HepG2 (cell line): ENCODE measurements around the gene DACT2. TPM values are rescaled to one million over a fixed set of nuclear protein-coding genes. Genes with fewer than 3 reads are reported as not detected.

Experiments
- AKAP8 ChIP-seq: sonication (generic); formaldehyde crosslinking; IDR thresholded peaks from 2 replicates; pipeline ENCODE4 v1.5.1; 2020; ENCODE audit warnings: mild to moderate bottlenecking, missing genetic modification reagents
- ARNTL ChIP-seq: sonication (generic); formaldehyde crosslinking; IDR thresholded peaks from 2 replicates; pipeline ENCODE4 v1.4.0; 2020; ENCODE audit warnings: mild to moderate bottlenecking, missing genetic modification reagents
- DMAP1 ChIP-seq: IDR thresholded peaks from 2 replicates; pipeline ENCODE4 v1.6.1; 2016
- DPF2 ChIP-seq: sonication (generic); formaldehyde crosslinking; IDR thresholded peaks from 2 replicates; pipeline ENCODE4 v1.4.0; 2020; ENCODE audit warnings: mild to moderate bottlenecking, low read depth, missing genetic modification reagents, borderline replicate concordance
- EEA1 ChIP-seq: sonication (generic); formaldehyde crosslinking; IDR thresholded peaks from 2 replicates; pipeline ENCODE4 v1.5.1; 2020; ENCODE audit warnings: mild to moderate bottlenecking, missing genetic modification reagents, borderline replicate concordance
- FOXO1 ChIP-seq: sonication (generic); formaldehyde crosslinking; IDR thresholded peaks from 2 replicates; pipeline ENCODE4 v1.4.0; 2020; ENCODE audit warnings: missing genetic modification reagents
- GABPB1 ChIP-seq: IDR thresholded peaks from 2 replicates; pipeline ENCODE4 v1.6.1; 2016; ENCODE audit warnings: mild to moderate bottlenecking, missing genetic modification reagents, moderate library complexity, missing compliant biosample characterization
- HMG20A ChIP-seq: IDR thresholded peaks from 2 replicates; pipeline ENCODE4 v1.6.1; 2016; ENCODE audit warnings: borderline replicate concordance
- KDM4B ChIP-seq: sonication (generic); formaldehyde crosslinking; IDR thresholded peaks from 2 replicates; pipeline ENCODE4 v1.4.0; 2020; ENCODE audit warnings: missing genetic modification reagents
- MEIS2 ChIP-seq: sonication (generic); formaldehyde crosslinking; IDR thresholded peaks from 2 replicates; pipeline ENCODE4 v1.9.0; 2021; ENCODE audit warnings: mild to moderate bottlenecking, missing genetic modification reagents
- MIER3 ChIP-seq: IDR thresholded peaks from 2 replicates; pipeline ENCODE4 v1.6.1; 2016; ENCODE audit warnings: missing compliant biosample characterization, borderline replicate concordance
- MTA1 ChIP-seq: sonication (generic); formaldehyde crosslinking; IDR thresholded peaks from 2 replicates; pipeline ENCODE4 v1.4.0; 2020; ENCODE audit warnings: missing genetic modification reagents, mild to moderate bottlenecking, borderline replicate concordance
- MYC ChIP-seq: sonication (generic); formaldehyde crosslinking; IDR thresholded peaks from 2 replicates; pipeline ENCODE4 v1.9.0; 2021; ENCODE audit warnings: missing genetic modification reagents, borderline replicate concordance
- MYPOP ChIP-seq: sonication (generic); formaldehyde crosslinking; IDR thresholded peaks from 2 replicates; pipeline ENCODE4 v1.8.1; 2023; ENCODE audit warnings: mild to moderate bottlenecking, moderate library complexity, missing genetic modification reagents
- NCOA2 ChIP-seq: sonication (generic); formaldehyde crosslinking; IDR thresholded peaks from 2 replicates; pipeline ENCODE4 v1.8.0; 2022; ENCODE audit warnings: inconsistent platforms
- NFE2L2 ChIP-seq: fragments of 150-350 bp; IDR thresholded peaks from 2 replicates; pipeline ENCODE4 v1.6.1; 2014; ENCODE audit warnings: low read length
- NFIB ChIP-seq: sonication (generic); formaldehyde crosslinking; IDR thresholded peaks from 2 replicates; pipeline ENCODE4 v1.9.0; 2021; ENCODE audit warnings: missing genetic modification reagents, mild to moderate bottlenecking, borderline replicate concordance
- RARA ChIP-seq: IDR thresholded peaks from 2 replicates; pipeline ENCODE4 v1.6.1; 2016; ENCODE audit warnings: missing genetic modification reagents, missing compliant biosample characterization
- RFXAP ChIP-seq: sonication (generic); formaldehyde crosslinking; IDR thresholded peaks from 2 replicates; pipeline ENCODE4 v1.4.0; 2020; ENCODE audit warnings: missing genetic modification reagents, borderline replicate concordance
- SAP130 ChIP-seq: IDR thresholded peaks from 2 replicates; pipeline ENCODE4 v1.6.1; 2016; ENCODE audit warnings: low read depth
- SIN3B ChIP-seq: fragments of 150-350 bp; IDR thresholded peaks from 2 replicates; pipeline ENCODE4 v1.6.1; 2014; ENCODE audit warnings: low read length
- SMAD1 ChIP-seq: sonication (generic); formaldehyde crosslinking; IDR thresholded peaks from 2 replicates; pipeline ENCODE4 v1.4.0; 2020; ENCODE audit warnings: missing genetic modification reagents, low read depth, mild to moderate bottlenecking, borderline replicate concordance
- SPEN ChIP-seq: sonication (generic); formaldehyde crosslinking; IDR thresholded peaks from 2 replicates; pipeline ENCODE4 v1.5.1; 2020; ENCODE audit warnings: low read depth, mild to moderate bottlenecking, missing genetic modification reagents
- THAP11 ChIP-seq: IDR thresholded peaks from 2 replicates; pipeline ENCODE4 v1.6.1; 2016; ENCODE audit warnings: missing biosample characterization, missing genetic modification reagents
- YY1 ChIP-seq: IDR thresholded peaks from 2 replicates; pipeline ENCODE4 v1.6.1; 2011; ENCODE audit warnings: low read length, low read depth, moderate library complexity, mild to moderate bottlenecking; ENCODE audit not compliant: insufficient read depth, insufficient replicate concordance
- ZNF24 ChIP-seq: fragments of 450-650 bp; IDR thresholded peaks from 2 replicates; pipeline ENCODE4 v1.6.1; 2017; ENCODE audit warnings: antibody characterized with exemption, mild to moderate bottlenecking
- ZNF331 ChIP-seq: sonication (generic); formaldehyde crosslinking; IDR thresholded peaks from 2 replicates; pipeline ENCODE4 v1.4.0; 2020; ENCODE audit warnings: missing genetic modification reagents
- ZNF441 ChIP-seq: sonication (generic); formaldehyde crosslinking; IDR thresholded peaks from 2 replicates; pipeline ENCODE4 v1.7.0; 2021; ENCODE audit warnings: missing genetic modification reagents, borderline replicate concordance
- ZNF619 ChIP-seq: sonication (generic); formaldehyde crosslinking; IDR thresholded peaks from 2 replicates; pipeline ENCODE4 v1.4.0; 2020; ENCODE audit warnings: mild to moderate bottlenecking, missing genetic modification reagents
- ZSCAN29 ChIP-seq: sonication (generic); formaldehyde crosslinking; conservative IDR thresholded peaks from 2 replicates; pipeline ENCODE4 v1.4.0; 2020; ENCODE audit warnings: mild to moderate bottlenecking, missing genetic modification reagents
- polyA plus RNA-seq, 8 experiments: library from polyadenylated mRNA; depleted of rRNA in 3 of 8; stranded (reverse) in 7 of 8; unstranded in 1 of 8; fragments of >200 nt; fragmentation: Illumina TruSeq in 4 of 8; extraction: Trizol in 4 of 8; gene quantifications; 2 replicates each; pipeline versions ENCODE4 v1.2.1 to v1.2.3, GENCODE V29; 2011 to 2016; ENCODE audit warnings: low read depth in 4 of 8, missing spikeins in 1 of 8, mixed read lengths in 1 of 8; ENCODE audit not compliant: insufficient read depth in 1 of 8
- total RNA-seq, 5 experiments: library from RNA; depleted of rRNA; stranded (reverse); fragments of >200 nt; fragmentation: Illumina TruSeq; extraction: Trizol; gene quantifications; 2 replicates each; pipeline ENCODE4 v1.2.3, GENCODE V29; 2016; ENCODE audit warnings: low read depth in 1 of 5
- TF ChIP-seq, protein P1 (sequence below): sonication (generic); formaldehyde crosslinking; IDR thresholded peaks from 2 replicates; pipeline ENCODE4 v1.4.0; 2020; ENCODE audit warnings: missing genetic modification reagents

The DACT2 gene
- total and polyA plus RNA-seq, 2 of the 13 experiments (the other 11 are each of a cell fraction or from before 2014, with no cell fraction given), result 0.15 TPM; not detected in 1

- TF ChIP-seq, protein P1, sequence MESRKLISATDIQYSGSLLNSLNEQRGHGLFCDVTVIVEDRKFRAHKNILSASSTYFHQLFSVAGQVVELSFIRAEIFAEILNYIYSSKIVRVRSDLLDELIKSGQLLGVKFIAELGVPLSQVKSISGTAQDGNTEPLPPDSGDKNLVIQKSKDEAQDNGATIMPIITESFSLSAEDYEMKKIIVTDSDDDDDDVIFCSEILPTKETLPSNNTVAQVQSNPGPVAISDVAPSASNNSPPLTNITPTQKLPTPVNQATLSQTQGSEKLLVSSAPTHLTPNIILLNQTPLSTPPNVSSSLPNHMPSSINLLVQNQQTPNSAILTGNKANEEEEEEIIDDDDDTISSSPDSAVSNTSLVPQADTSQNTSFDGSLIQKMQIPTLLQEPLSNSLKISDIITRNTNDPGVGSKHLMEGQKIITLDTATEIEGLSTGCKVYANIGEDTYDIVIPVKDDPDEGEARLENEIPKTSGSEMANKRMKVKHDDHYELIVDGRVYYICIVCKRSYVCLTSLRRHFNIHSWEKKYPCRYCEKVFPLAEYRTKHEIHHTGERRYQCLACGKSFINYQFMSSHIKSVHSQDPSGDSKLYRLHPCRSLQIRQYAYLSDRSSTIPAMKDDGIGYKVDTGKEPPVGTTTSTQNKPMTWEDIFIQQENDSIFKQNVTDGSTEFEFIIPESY (CRISPR knock-in tag), result peak; percentile 75
- no peak for TF ChIP-seq ARNTL (CRISPR knock-in tag)
- TF ChIP-seq SIN3B, result no peak
- TF ChIP-seq AKAP8, result 0 out of 2 replicates have a peak, but pooled peaks have one; percentile 67
- peak; percentile 76; the same call in 1 of the 2 replicates for TF ChIP-seq ZSCAN29
- TF ChIP-seq ZNF619 (CRISPR knock-in tag), result no peak; the same call in 1 of the 2 replicates
- TF ChIP-seq NFIB (CRISPR knock-in tag), result no peak
- peak; percentile 65; the same call in 1 of the 2 replicates for TF ChIP-seq ZNF331 (CRISPR knock-in tag)
- peak; percentile 47 for TF ChIP-seq YY1
- TF ChIP-seq GABPB1 (CRISPR knock-in tag), result peak; percentile 49
- peak; percentile 41; the same call in 1 of the 2 replicates for TF ChIP-seq EEA1 (CRISPR knock-in tag)
- TF ChIP-seq RARA (CRISPR knock-in tag), result peak; percentile 99
- TF ChIP-seq MIER3 (CRISPR knock-in tag), result peak; percentile 65; the same call in 1 of the 2 replicates
- peak; percentile 54; the same call in 1 of the 2 replicates for TF ChIP-seq FOXO1 (CRISPR knock-in tag)
- peak; percentile 89 for TF ChIP-seq DPF2
- TF ChIP-seq MYC, result peak; percentile 43; the same call in 1 of the 2 replicates
- peak; percentile 55 for TF ChIP-seq THAP11
- peak; percentile 76; the same call in 1 of the 2 replicates for TF ChIP-seq HMG20A (CRISPR knock-in tag)
- 0 out of 2 replicates have a peak, but pooled peaks have one; percentile 38 for TF ChIP-seq MYPOP (CRISPR knock-in tag)
- TF ChIP-seq ZNF441 (CRISPR knock-in tag), result no peak
- TF ChIP-seq NFE2L2, result no peak
- TF ChIP-seq DMAP1, result peak; percentile 33; the same call in 1 of the 2 replicates
- peak; percentile 38; the same call in 1 of the 2 replicates for TF ChIP-seq SMAD1 (CRISPR knock-in tag)
- 0 out of 2 replicates have a peak, but pooled peaks have one; percentile 47 for TF ChIP-seq MEIS2 (CRISPR knock-in tag)
- TF ChIP-seq MTA1 (CRISPR knock-in tag), result peak; percentile 99
- peak; percentile 61; the same call in 1 of the 2 replicates for TF ChIP-seq NCOA2 (CRISPR knock-in tag)
- peak; percentile 85 for TF ChIP-seq SPEN (CRISPR knock-in tag)
- TF ChIP-seq KDM4B (CRISPR knock-in tag), result peak; percentile 68; the same call in 1 of the 2 replicates
- no peak for TF ChIP-seq ZNF24
- peak; percentile 77 for TF ChIP-seq SAP130 (CRISPR knock-in tag)
- TF ChIP-seq RFXAP, result 0 out of 2 replicates have a peak, but pooled peaks have one; percentile 62
Measured at GRCh38 chr6:168282985-168283685, 36.4 kb downstream of the DACT2 start (continued).
